ENCODE measurements around the gene REG3A.

REG3A gene

DNA sequence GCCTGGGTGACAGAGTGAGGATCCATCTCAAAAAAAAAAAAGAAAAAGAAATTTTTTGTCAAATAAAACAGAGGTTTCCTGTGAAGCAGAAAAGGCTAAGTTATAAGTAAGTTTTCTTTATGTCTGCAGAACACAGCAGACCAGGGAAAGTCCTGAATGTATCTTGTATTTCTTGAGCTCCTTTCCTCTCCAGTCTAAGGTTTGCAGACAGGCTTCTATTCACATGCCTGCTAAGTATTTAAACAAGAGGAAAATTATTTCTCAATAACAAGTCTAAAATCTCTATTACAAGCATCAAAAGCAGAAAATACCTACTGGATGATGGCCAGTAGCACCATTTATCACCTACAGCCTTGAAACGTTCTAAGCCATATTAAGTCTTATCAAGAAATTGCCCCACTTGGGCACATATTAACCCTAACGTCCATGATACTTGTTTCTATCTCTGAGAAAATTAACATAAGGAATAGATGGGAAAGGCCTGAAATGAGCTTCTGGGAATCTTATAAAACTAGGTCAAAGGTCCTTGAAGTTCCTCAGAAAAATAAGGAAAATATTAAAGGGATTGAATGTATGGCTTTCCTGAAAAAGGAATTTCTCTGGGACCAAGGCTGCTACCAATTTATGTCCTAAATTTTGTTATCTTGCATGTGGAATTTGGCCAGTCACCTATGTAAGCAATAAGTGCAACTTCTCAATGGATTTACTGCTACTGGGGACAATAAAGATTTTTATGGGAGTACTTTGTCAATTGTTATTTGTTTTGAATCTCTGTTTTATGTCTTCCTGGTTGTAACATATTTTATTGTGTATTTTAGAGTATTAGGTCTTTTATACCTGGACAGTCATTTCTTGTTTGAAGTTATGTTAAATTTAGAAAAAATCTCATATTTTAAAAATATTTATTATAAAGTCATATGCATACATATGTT is 42.3 kb downstream of the REG3A start:
- no peak for DNase-seq

GRCh38 chr2:79114797-79115494 is 44.6 kb downstream of the REG3A start:
- DNase-seq: no peak

DNA sequence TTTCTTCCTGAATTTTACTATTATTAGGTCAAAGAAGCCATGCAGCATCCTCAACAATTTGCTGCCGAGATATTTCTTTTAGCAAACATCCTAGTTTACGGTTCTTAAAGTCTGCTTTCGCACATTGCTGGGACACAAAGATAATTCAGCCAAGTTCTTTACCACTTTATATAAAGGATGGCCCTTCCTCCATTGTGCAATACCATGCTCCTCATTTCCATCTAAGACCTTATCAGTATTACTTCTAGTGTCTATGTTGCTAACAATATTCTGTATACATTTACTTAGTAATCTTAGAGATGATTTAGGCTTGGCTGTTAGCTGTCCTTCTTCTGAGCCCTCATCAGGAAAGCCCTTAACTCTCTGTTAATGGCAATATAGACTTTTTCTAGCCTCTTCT is 47.3 kb downstream of the REG3A start:
- DNase-seq: no peak
